HepG2 (cell line): ENCODE data around the gene ADAR. TPM values are rescaled to one million over a fixed set of nuclear protein-coding genes. Genes with fewer than 3 reads are reported as not detected.

Experiments
- ETV6 ChIP-seq: sonication (generic); formaldehyde crosslinking; conservative IDR thresholded peaks from 2 replicates; pipeline ENCODE4 v1.4.0; 2020; ENCODE audit warnings: missing genetic modification reagents
- HMG20B ChIP-seq: conservative IDR thresholded peaks from 2 replicates; pipeline ENCODE4 v1.6.1; 2016; ENCODE audit warnings: missing genetic modification reagents, missing compliant biosample characterization
- KDM5B ChIP-seq: sonication (generic); formaldehyde crosslinking; IDR thresholded peaks from 2 replicates; pipeline ENCODE4 v1.4.0; 2020; ENCODE audit warnings: missing genetic modification reagents, mild to moderate bottlenecking, borderline replicate concordance
- PAXIP1 ChIP-seq: sonication (generic); formaldehyde crosslinking; conservative IDR thresholded peaks from 2 replicates; pipeline ENCODE4 v1.4.0; 2020; ENCODE audit warnings: mild to moderate bottlenecking, missing genetic modification reagents, moderate library complexity
- PLSCR1 ChIP-seq: sonication (generic); formaldehyde crosslinking; IDR thresholded peaks from 2 replicates; pipeline ENCODE4 v1.5.0; 2020; ENCODE audit warnings: missing genetic modification reagents, mild to moderate bottlenecking, borderline replicate concordance
- SSRP1 ChIP-seq: IDR thresholded peaks from 2 replicates; pipeline ENCODE4 v1.6.1; 2016; ENCODE audit warnings: control low read depth
- TCF7L2 ChIP-seq: IDR thresholded peaks from 2 replicates; pipeline ENCODE4 v1.6.1; 2011; ENCODE audit warnings: mild to moderate bottlenecking, low read depth, low read length, moderate library complexity
- TGIF2 ChIP-seq: IDR thresholded peaks from 2 replicates; pipeline ENCODE4 v1.6.1; 2016; ENCODE audit warnings: control low read depth, missing compliant biosample characterization
- ZNF230 ChIP-seq: sonication (generic); formaldehyde crosslinking; IDR thresholded peaks from 2 replicates; pipeline ENCODE4 v1.4.0; 2020; ENCODE audit warnings: mild to moderate bottlenecking, missing genetic modification reagents
- ZNF747 ChIP-seq: sonication (generic); formaldehyde crosslinking; IDR thresholded peaks from 2 replicates; pipeline ENCODE4 v1.8.1; 2023; ENCODE audit warnings: missing genetic modification reagents, mild to moderate bottlenecking, borderline replicate concordance
- ZNF766 ChIP-seq: sonication (generic); formaldehyde crosslinking; IDR thresholded peaks from 2 replicates; pipeline ENCODE4 v1.5.0; 2020; ENCODE audit warnings: missing genetic modification reagents, borderline replicate concordance
- ZNF782 ChIP-seq: sonication (generic); formaldehyde crosslinking; IDR thresholded peaks from 2 replicates; pipeline ENCODE4 v1.4.0; 2020; ENCODE audit warnings: missing genetic modification reagents, mild to moderate bottlenecking, borderline replicate concordance
- ZNF816 ChIP-seq: sonication (generic); formaldehyde crosslinking; IDR thresholded peaks from 2 replicates; pipeline ENCODE4 v1.8.0; 2022; ENCODE audit warnings: missing genetic modification reagents, mild to moderate bottlenecking, borderline replicate concordance
- polyA plus RNA-seq, 8 experiments: library from polyadenylated mRNA; depleted of rRNA in 3 of 8; stranded (reverse) in 7 of 8; unstranded in 1 of 8; fragments of >200 nt; fragmentation: Illumina TruSeq in 4 of 8; extraction: Trizol in 4 of 8; gene quantifications; 2 replicates each; pipeline versions ENCODE4 v1.2.1 to v1.2.3, GENCODE V29; 2011 to 2016; ENCODE audit warnings: low read depth in 4 of 8, missing spikeins in 1 of 8, mixed read lengths in 1 of 8; ENCODE audit not compliant: insufficient read depth in 1 of 8
- total RNA-seq, 5 experiments: library from RNA; depleted of rRNA; stranded (reverse); fragments of >200 nt; fragmentation: Illumina TruSeq; extraction: Trizol; gene quantifications; 2 replicates each; pipeline ENCODE4 v1.2.3, GENCODE V29; 2016; ENCODE audit warnings: low read depth in 1 of 5
- TF ChIP-seq, protein P1 (sequence below): sonication (generic); formaldehyde crosslinking; IDR thresholded peaks from 2 replicates; pipeline ENCODE4 v1.4.0; 2020; ENCODE audit warnings: missing genetic modification reagents
- TF ChIP-seq, protein P2 (sequence below): IDR thresholded peaks from 2 replicates; pipeline ENCODE4 v1.6.1; 2016
- TF ChIP-seq, protein P3 (sequence below): sonication (generic); formaldehyde crosslinking; IDR thresholded peaks from 2 replicates; pipeline ENCODE4 v1.4.0; 2020; ENCODE audit warnings: missing genetic modification reagents

Gene ADAR
- total and polyA plus RNA-seq, 2 of the 13 experiments (the other 11 are each of a cell fraction or from before 2014, with no cell fraction given): 70.8 to 86.2 TPM

- TF ChIP-seq SSRP1 (CRISPR knock-in tag): no peak
- TF ChIP-seq TGIF2: 0 out of 2 replicates have a peak, but pooled peaks have one; percentile 69
- TF ChIP-seq PLSCR1 (CRISPR knock-in tag): no peak
- no peak for TF ChIP-seq ZNF816
- TF ChIP-seq KDM5B (CRISPR knock-in tag): peak; percentile 53; the same call in 1 of the 2 replicates
- no peak for TF ChIP-seq PAXIP1
- TF ChIP-seq, protein P1, sequence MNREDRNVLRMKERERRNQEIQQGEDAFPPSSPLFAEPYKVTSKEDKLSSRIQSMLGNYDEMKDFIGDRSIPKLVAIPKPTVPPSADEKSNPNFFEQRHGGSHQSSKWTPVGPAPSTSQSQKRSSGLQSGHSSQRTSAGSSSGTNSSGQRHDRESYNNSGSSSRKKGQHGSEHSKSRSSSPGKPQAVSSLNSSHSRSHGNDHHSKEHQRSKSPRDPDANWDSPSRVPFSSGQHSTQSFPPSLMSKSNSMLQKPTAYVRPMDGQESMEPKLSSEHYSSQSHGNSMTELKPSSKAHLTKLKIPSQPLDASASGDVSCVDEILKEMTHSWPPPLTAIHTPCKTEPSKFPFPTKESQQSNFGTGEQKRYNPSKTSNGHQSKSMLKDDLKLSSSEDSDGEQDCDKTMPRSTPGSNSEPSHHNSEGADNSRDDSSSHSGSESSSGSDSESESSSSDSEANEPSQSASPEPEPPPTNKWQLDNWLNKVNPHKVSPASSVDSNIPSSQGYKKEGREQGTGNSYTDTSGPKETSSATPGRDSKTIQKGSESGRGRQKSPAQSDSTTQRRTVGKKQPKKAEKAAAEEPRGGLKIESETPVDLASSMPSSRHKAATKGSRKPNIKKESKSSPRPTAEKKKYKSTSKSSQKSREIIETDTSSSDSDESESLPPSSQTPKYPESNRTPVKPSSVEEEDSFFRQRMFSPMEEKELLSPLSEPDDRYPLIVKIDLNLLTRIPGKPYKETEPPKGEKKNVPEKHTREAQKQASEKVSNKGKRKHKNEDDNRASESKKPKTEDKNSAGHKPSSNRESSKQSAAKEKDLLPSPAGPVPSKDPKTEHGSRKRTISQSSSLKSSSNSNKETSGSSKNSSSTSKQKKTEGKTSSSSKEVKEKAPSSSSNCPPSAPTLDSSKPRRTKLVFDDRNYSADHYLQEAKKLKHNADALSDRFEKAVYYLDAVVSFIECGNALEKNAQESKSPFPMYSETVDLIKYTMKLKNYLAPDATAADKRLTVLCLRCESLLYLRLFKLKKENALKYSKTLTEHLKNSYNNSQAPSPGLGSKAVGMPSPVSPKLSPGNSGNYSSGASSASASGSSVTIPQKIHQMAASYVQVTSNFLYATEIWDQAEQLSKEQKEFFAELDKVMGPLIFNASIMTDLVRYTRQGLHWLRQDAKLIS (CRISPR knock-in tag): no peak
- TF ChIP-seq TCF7L2: no peak
- TF ChIP-seq ZNF747 (CRISPR knock-in tag): no peak; the same call in 1 of the 2 replicates
- 0 out of 2 replicates have a peak, but pooled peaks have one; percentile 40 for TF ChIP-seq ZNF782 (CRISPR knock-in tag)
- TF ChIP-seq, protein P2, sequence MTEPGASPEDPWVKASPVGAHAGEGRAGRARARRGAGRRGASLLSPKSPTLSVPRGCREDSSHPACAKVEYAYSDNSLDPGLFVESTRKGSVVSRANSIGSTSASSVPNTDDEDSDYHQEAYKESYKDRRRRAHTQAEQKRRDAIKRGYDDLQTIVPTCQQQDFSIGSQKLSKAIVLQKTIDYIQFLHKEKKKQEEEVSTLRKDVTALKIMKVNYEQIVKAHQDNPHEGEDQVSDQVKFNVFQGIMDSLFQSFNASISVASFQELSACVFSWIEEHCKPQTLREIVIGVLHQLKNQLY: no peak
- no peak; the same call in 1 of the 2 replicates for TF ChIP-seq ETV6 (CRISPR knock-in tag)
- TF ChIP-seq ZNF766 (CRISPR knock-in tag): no peak
- TF ChIP-seq, protein P3, sequence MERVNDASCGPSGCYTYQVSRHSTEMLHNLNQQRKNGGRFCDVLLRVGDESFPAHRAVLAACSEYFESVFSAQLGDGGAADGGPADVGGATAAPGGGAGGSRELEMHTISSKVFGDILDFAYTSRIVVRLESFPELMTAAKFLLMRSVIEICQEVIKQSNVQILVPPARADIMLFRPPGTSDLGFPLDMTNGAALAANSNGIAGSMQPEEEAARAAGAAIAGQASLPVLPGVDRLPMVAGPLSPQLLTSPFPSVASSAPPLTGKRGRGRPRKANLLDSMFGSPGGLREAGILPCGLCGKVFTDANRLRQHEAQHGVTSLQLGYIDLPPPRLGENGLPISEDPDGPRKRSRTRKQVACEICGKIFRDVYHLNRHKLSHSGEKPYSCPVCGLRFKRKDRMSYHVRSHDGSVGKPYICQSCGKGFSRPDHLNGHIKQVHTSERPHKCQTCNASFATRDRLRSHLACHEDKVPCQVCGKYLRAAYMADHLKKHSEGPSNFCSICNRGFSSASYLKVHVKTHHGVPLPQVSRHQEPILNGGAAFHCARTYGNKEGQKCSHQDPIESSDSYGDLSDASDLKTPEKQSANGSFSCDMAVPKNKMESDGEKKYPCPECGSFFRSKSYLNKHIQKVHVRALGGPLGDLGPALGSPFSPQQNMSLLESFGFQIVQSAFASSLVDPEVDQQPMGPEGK (CRISPR knock-in tag): peak; percentile 42; the same call in 1 of the 2 replicates
- no peak for TF ChIP-seq ZNF230 (CRISPR knock-in tag)
- 0 out of 2 replicates have a peak, but pooled peaks have one; percentile 10 for TF ChIP-seq HMG20B (CRISPR knock-in tag)
These were observed at the start of gene ADAR (continued) for GRCh38 chr1:154607609-154608396.
